Esophagus muscularis mucosa (tissue), 3 donors: Measurements from ENCODE around the gene JPH2.

Experiments
- POLR2A ChIP-seq: fragments of 450-650 bp; IDR thresholded peaks from one replicate; pipeline ENCODE4 v1.6.1; 2017; ENCODE audit warnings: antibody characterized with exemption, moderate library complexity, mild to moderate bottlenecking, low read depth
- POLR2AphosphoS5 ChIP-seq, 2 donors: sonication (generic); formaldehyde crosslinking; IDR thresholded peaks; one replicate each; pipeline ENCODE4 v1.6.1; 2017; ENCODE audit warnings: antibody characterized with exemption in 2 of 2
- TF ChIP-seq, protein P1 (sequence below), 3 experiments: fragments of 200-600 bp in 2 of 3; fragments of 450-650 bp in 1 of 3; sonication (generic) in 2 of 3; IDR thresholded peaks; one replicate each; pipeline ENCODE4 v1.5.1; 2017 to 2019; ENCODE audit warnings: antibody characterized with exemption in 3 of 3, mild to moderate bottlenecking in 2 of 3, moderate library complexity in 1 of 3

DNA sequence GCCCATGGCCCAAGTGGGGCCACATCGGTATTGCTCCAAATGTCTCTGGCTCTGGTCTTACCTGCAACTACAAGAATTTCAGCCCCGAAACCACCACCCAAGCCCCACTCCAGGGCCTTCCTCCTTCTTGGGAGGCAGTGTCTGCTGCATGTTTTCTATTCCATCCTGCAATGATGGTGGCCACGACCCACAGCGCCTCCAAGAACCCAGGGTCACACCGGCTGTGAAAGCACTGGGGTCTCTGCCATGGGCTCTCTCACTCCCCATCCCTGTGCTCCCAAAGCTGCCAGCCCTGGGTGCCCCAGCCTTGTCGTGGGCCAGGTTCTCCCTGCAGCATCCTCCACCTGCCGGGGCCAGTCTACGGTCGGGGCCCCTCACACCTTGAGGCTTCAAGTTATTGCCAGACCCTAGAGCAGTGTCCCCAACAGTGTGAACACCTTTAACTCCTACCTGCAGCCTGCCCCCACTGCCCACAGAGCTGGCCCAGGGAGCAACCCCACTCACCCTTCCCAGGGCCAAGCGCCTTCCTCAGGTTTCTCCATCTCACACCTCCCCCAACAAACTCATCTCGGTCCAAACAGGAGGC lies 115.4 kb downstream of the JPH2 start:
- TF ChIP-seq POLR2AphosphoS5 (IDR thresholded peaks at IDR 0.05) (no peak), POLR2A (no peak)
- TF ChIP-seq, protein P1, sequence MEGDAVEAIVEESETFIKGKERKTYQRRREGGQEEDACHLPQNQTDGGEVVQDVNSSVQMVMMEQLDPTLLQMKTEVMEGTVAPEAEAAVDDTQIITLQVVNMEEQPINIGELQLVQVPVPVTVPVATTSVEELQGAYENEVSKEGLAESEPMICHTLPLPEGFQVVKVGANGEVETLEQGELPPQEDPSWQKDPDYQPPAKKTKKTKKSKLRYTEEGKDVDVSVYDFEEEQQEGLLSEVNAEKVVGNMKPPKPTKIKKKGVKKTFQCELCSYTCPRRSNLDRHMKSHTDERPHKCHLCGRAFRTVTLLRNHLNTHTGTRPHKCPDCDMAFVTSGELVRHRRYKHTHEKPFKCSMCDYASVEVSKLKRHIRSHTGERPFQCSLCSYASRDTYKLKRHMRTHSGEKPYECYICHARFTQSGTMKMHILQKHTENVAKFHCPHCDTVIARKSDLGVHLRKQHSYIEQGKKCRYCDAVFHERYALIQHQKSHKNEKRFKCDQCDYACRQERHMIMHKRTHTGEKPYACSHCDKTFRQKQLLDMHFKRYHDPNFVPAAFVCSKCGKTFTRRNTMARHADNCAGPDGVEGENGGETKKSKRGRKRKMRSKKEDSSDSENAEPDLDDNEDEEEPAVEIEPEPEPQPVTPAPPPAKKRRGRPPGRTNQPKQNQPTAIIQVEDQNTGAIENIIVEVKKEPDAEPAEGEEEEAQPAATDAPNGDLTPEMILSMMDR (IDR thresholded peaks at IDR 0.05), result no peak
